HG02943 (cell line): Measurements from ENCODE around the gene NUDT19.

Source experiments
- ATAC-seq: cut with Tn5 transposase; IDR thresholded peaks from one replicate; pipeline ENCODE4 v1.9.1; 2021; ENCODE audit warnings: mild to moderate bottlenecking, low read depth, moderate library complexity; ENCODE audit not compliant: unreplicated experiment

Gene NUDT19

GRCh38 chr19:32757189-32757588 is 65.6 kb downstream of the NUDT19 start:
- no peak for ATAC-seq
